Neural cell (in vitro differentiated cells): ENCODE data around the gene BZW2.

Source experiments
- EP300 ChIP-seq: fragments of 450-650 bp; conservative IDR thresholded peaks from 2 replicates; pipeline ENCODE4 v1.6.1; 2014; ENCODE audit warnings: antibody characterized with exemption, mild to moderate bottlenecking, moderate library complexity; ENCODE audit not compliant: poor library complexity, severe bottlenecking
- EZH2 ChIP-seq: fragments of 200-600, 300-800 bp; shearing (Covaris generic), sonication (generic); IDR thresholded peaks from 2 replicates; pipeline ENCODE4 v1.6.1; 2014; ENCODE audit warnings: antibody characterized with exemption, low read length, borderline replicate concordance, mild to moderate bottlenecking; ENCODE audit not compliant: insufficient read depth, poor library complexity, severe bottlenecking
- POLR2AphosphoS5 ChIP-seq: IDR thresholded peaks from 2 replicates; pipeline ENCODE4 v1.6.1; 2012
- RAD21 ChIP-seq: fragments of 450-650 bp; conservative IDR thresholded peaks from 2 replicates; pipeline ENCODE4 v1.6.1; 2014; ENCODE audit warnings: antibody characterized with exemption, mild to moderate bottlenecking, moderate library complexity
- REST ChIP-seq: IDR thresholded peaks from 2 replicates; pipeline ENCODE4 v1.6.1; 2012; ENCODE audit warnings: borderline replicate concordance
- SMC3 ChIP-seq: fragments of 450-650 bp; conservative IDR thresholded peaks from 2 replicates; pipeline ENCODE4 v1.6.1; 2014; ENCODE audit warnings: antibody characterized with exemption, mild to moderate bottlenecking, moderate library complexity; ENCODE audit not compliant: poor library complexity
- TAF1 ChIP-seq: IDR thresholded peaks from 2 replicates; pipeline ENCODE4 v1.6.1; 2012; ENCODE audit warnings: low read depth
- TF ChIP-seq, protein P1 (sequence below): fragments of 450-650 bp; IDR thresholded peaks from 2 replicates; pipeline ENCODE4 v1.5.1; 2014; ENCODE audit warnings: antibody characterized with exemption, mild to moderate bottlenecking, moderate library complexity; ENCODE audit not compliant: poor library complexity, severe bottlenecking

GRCh38 chr7:16671811-16672210, 25.8 kb downstream of the BZW2 start:
- TF ChIP-seq, protein P1, sequence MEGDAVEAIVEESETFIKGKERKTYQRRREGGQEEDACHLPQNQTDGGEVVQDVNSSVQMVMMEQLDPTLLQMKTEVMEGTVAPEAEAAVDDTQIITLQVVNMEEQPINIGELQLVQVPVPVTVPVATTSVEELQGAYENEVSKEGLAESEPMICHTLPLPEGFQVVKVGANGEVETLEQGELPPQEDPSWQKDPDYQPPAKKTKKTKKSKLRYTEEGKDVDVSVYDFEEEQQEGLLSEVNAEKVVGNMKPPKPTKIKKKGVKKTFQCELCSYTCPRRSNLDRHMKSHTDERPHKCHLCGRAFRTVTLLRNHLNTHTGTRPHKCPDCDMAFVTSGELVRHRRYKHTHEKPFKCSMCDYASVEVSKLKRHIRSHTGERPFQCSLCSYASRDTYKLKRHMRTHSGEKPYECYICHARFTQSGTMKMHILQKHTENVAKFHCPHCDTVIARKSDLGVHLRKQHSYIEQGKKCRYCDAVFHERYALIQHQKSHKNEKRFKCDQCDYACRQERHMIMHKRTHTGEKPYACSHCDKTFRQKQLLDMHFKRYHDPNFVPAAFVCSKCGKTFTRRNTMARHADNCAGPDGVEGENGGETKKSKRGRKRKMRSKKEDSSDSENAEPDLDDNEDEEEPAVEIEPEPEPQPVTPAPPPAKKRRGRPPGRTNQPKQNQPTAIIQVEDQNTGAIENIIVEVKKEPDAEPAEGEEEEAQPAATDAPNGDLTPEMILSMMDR = no peak
- no peak for TF ChIP-seq EZH2
- TF ChIP-seq RAD21 = no peak
- TF ChIP-seq EP300 = no peak
- no peak for TF ChIP-seq TAF1
- TF ChIP-seq POLR2AphosphoS5 = no peak
- no peak for TF ChIP-seq REST
- no peak for TF ChIP-seq SMC3
